ENCODE measurements around the gene VAV3.

DNA sequence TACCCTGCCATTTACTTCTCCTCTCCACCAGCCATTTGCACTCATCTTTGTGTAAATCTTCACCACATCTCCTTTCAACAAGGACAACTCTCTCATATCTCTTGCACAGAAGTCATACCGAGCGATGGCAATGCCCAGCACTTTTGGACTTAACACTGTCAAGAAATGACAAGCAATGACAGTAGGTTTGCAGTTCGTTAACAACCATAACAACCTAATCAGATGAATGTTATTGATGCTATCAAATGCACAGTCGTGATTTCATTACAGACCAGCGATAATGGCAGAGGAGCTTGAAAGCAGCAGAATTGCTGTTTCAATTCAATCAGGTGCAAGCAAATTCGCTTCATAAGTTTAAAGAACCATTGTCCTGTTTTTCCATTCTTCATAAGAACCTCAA, 390.9 kb downstream of the VAV3 start:
- TF ChIP-seq, protein P1, sequence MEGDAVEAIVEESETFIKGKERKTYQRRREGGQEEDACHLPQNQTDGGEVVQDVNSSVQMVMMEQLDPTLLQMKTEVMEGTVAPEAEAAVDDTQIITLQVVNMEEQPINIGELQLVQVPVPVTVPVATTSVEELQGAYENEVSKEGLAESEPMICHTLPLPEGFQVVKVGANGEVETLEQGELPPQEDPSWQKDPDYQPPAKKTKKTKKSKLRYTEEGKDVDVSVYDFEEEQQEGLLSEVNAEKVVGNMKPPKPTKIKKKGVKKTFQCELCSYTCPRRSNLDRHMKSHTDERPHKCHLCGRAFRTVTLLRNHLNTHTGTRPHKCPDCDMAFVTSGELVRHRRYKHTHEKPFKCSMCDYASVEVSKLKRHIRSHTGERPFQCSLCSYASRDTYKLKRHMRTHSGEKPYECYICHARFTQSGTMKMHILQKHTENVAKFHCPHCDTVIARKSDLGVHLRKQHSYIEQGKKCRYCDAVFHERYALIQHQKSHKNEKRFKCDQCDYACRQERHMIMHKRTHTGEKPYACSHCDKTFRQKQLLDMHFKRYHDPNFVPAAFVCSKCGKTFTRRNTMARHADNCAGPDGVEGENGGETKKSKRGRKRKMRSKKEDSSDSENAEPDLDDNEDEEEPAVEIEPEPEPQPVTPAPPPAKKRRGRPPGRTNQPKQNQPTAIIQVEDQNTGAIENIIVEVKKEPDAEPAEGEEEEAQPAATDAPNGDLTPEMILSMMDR (IDR thresholded peaks at IDR 0.05 in 8 of 11, conservative IDR thresholded peaks at IDR 0.05 in 3 of 11): no peak
- no peak for TF ChIP-seq POLR2A (IDR thresholded peaks at IDR 0.05)

All from spleen (tissue), 7 donors.